HG02759 (cell line): Measurements from ENCODE around the gene NPAS3.

ENCODE experiments used
- ATAC-seq: cut with Tn5 transposase; IDR thresholded peaks from one replicate; pipeline ENCODE4 v1.9.1; 2021; ENCODE audit warnings: mild to moderate bottlenecking, moderate library complexity; ENCODE audit not compliant: unreplicated experiment

The NPAS3 gene

GRCh38 chr14:33808187-33808586 is 869.5 kb downstream of the NPAS3 start:
- ATAC-seq = no peak

GRCh38 chr14:33809396-33809981 is 870.8 kb downstream of the NPAS3 start:
- no peak for ATAC-seq

DNA sequence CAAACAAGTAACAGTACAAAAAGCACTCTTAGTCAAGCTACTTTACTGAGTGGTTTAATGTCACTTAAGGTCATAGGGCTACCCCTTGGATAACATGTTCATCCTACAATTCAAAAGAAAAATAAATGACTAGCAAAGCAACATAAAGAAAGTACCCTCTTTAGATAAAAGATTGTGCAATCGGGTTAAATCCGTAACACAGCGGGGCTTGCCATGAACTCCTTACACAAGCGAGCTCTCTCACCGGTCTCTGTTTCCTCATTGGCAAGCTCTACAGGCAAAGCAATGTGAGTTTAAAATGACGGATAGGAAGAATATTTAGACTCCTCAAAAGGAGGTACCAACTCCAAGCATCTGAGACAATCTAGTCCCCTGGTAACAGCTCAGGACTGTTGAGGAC is 871.6 kb downstream of the NPAS3 start:
- ATAC-seq = no peak

DNA sequence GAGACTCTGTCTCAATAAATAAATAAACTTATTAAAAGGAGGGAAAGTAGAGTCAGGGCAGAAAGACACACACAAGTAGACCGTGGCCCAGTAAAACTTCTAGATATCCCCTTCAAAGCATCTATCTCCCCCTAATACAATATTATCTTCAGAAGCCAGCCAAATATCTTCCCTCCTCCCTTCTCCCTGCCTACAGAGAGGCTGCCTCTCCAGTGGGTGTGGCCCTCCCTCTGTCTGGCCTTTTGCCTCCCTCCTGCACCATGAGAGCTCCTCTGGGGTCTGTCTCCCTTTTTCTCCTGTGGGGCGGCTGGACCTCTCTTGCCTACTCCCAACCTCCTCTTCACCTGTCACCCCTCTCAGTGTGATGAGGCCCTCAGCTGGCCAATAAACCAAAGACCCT is 873.0 kb downstream of the NPAS3 start:
- no peak for ATAC-seq

DNA sequence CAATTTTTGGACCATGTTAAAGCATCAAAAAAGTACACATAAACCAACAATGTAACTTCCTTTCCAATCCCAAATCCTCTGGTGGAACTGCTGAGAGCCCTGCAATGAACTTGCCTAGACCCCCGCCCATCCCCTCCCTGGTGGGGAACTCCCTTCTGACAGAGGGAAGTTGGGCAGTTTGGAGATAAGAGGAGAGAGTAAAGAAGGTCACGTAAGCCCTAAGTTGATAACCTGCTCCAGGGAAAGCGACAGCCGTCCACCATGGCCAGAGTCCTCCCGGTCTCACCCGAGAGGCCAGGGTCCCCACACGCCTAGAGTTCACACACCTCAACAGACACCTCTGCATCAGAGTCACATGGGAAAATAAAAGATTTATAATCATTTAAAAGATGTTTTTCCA is 873.5 kb downstream of the NPAS3 start:
- ATAC-seq = no peak

GRCh38 chr14:33812601-33813000 is 873.9 kb downstream of the NPAS3 start:
- no peak for ATAC-seq

DNA sequence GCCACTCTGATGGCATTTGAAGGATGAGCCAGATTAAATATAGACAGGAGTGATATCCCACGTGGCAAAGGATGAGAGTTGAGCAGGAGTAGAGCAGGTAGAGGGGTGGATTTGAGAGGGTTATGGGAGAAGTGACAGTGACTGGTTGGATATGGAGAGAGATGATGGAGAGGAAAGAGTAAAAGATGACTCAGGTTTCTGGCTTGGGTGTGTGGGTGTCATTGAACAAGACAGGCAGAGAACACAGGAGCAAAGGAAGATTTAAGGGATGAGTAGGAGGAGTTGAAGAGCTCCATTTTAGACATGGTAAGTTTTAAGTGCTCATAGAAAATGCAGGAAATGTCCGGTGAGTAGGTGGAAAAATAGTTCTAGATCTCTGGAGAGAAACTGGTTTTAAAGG is 875.3 kb downstream of the NPAS3 start:
- no peak for ATAC-seq

- no peak for ATAC-seq
These were observed 895.2 kb downstream of the NPAS3 start for GRCh38 chr14:33833706-33834465.

DNA sequence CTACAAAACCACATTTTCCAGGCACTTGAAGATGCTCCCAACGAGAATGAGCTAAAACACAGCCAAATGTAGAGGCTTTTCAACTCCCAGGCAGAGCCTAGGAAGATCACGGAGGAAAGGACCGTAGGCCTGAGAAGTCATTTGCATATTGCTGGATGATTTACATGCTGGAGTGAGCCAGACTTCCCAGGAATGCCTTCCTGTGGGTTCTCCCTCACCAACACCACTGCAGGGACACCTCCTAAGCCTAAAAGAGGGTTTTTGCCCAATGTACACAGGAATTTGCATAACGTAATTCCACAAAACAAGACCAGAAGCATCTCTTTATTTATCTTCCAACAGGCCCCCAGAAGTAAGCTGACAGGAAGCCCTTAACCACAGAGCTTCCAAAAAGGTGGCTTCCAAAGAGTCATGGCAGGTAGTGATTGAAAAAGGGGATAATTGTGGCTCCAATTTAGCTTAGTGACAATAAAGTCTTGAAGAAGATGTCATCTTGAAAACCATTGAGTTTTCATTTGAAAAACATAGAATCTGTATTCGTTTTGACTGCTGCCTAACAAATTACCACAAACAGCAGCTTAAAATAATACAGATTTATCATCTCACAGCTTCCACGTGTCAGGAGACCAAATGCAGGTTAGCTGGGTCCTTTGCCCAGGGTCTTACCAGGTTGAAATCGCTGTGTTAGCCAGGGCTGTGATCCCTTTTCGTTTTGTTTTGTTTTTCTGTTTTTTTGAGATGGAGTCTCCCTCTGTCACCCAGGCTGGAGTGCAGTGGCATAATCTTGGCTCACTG is 896.0 kb downstream of the NPAS3 start:
- no peak for ATAC-seq

DNA sequence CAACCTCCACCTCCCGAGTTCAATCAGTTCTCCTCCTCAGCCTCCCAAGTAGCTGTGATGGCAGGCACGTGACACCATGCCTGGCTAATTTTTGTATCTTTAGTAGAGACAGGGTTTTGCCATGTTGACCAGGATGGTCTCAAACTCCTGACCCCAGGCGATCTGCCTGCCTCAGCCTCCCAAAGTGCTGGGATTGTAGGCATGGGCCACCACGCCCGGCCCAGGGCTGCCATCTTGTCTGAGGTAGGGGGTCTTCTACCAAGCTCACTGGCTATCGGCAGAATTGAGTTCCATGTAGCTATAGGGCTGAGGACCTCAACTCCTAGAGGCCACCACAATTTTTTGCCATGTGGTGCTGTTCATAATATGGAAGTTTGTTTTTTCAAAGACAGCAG is 896.6 kb downstream of the NPAS3 start:
- ATAC-seq = no peak

DNA sequence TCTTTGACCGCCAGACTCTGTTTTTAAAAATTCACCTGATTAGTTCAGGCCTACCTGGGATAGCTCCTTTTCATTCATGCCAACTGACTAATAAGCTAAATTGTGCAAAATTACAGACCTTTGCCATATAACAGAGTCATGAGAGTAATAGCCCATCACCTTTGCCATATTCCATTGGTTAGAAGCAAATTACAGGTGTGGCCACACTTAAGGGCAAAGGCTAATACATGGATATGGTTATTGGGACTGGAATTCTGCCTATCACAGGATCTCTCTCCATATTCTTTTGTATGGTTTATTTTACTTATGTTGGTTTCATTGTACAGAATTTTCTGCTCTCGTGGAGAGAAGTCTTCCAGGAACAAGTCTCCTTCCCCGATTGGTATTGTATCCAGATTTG is 897.0 kb downstream of the NPAS3 start:
- ATAC-seq = no peak

- ATAC-seq = no peak
These were observed 897.7 kb downstream of the NPAS3 start for GRCh38 chr14:33836203-33836899.

- no peak for ATAC-seq
These were observed 898.4 kb downstream of the NPAS3 start for GRCh38 chr14:33836900-33837577.

DNA sequence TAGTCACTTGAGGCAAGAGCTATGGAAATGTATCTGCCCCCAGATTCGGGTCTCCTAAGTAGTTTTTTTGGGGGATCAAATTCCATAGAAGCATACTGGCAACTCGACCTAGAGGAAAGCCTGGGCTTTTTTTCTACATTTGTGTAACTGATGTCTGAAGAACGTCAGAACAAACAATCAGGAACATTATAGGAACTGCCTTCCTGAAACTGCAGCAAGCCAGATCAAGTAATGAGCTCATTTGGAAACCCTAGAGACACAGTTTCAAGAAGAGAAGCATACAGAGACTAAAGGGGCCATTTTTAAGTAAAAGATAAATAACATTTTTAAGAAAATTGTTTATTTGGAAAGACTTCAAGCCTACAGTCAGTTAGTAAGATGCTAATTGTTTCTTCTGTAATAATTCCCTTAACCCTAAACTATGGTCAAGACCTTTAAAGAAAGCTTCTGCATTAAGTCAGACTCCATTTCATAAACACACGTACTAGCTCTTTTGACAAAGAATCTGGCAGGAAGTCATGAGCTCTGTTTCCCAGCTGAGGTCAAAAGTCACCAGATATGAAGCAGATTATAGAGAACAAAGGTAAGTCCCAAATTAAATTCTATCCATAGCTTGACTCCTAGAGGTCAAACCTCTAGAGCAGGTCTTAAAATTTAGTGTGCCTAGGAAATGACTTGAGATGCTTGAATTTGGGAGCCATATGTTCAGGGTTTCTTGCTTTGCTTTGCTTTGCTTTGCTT is 899.4 kb downstream of the NPAS3 start:
- no peak for ATAC-seq

DNA sequence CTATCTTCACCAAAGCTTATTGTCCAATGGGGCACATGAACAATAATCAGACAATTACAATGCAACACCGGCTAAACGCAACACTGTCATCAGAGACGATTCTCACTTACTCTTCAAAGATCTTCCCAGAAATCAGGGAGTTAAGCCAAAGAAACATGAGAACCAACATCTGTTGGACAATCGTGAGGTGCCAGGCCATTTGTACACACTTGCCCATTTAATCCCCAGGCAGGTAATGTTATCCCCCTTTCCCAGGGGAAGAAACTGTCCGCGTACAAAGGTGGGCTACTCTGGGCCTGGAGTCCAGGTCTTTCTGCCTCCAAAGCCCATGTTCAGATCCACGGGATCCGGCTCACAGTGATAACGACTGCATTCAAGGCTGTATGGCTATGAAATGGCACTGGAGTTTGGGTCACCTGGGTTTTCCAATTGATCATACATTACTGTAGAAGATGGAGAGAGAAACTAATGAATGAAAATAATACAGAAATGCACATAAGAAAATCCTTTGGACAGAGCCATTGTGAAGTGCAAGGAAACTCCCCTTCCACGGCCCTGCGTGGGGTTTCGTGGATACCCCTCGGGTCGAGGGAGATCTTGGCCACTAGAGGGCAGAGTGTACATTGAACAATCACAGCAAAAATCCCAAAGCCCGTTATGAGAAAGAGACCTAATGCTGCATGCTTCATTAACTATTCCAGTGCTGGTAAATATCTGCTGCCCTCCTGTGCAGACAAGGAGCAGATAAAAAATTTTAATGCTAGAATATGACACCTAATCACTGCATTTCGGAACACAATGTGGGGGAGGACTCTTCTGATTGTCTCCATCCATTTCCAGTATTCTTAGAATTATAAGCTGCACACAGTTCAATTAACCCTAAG is 900.8 kb downstream of the NPAS3 start:
- no peak for ATAC-seq

DNA sequence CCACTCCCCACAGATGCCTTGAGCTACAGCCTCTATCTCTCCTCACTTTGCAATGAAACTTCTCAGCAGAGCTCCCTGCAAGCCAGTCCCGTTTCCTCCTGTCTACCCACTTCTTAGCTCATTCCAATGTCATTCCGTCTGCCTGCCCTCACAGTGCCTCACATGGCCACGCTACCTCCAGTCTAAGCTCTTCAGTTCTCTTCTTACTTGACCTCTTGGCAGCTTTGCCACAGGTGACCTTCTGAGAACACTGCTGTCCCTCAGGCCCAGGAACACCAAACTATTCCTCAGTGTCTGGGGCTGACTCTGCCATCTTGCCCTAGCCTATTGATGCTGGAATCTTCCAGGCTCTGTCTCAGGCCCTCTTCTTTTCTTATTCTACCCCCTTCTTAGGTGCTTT is 902.1 kb downstream of the NPAS3 start:
- no peak for ATAC-seq

DNA sequence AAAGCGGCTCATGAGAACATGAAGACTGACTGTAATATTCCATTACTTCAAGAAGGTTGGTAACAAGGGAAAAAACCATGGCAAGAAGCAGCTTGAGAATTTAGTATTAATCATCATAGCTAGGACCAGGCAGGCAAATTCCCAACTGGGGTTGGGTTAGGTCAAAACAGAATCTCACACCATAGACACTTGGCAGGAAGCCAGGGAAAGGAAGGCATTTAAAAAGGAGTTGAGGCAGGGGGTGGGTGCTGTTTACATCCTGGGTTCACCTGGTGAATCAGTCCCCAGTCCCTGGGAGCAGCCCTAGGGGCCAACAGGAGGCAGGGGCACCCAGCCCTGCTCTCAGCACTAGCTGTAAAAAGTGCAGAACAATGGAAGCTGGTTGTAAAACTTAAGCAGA is 903.6 kb downstream of the NPAS3 start:
- no peak for ATAC-seq

DNA sequence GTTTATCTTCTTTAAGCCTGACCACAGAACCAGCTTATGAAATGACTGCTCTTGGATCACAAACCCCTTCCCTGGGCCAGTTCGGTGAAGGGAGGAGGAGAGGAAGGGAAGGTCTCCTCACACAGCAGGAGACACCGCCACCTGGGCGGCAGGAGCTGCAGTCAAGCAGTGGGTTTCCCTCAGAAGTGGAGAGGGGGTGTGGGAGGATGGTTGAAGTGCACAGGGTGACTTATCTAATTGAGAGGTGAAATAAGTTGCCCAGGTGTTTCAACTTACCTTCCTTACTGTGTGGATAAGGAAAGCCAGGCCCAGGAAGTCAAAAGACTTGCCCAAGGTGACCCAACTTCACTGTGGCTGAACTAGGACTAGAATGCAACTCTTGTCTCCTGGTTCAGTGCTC is 905.4 kb downstream of the NPAS3 start:
- no peak for ATAC-seq

GRCh38 chr14:33846100-33846824 is 907.6 kb downstream of the NPAS3 start:
- ATAC-seq = no peak
